Karpas-422 (cell line): ENCODE measurements around the gene NSD1. TPM values are rescaled to one million over a fixed set of nuclear protein-coding genes. Genes with fewer than 3 reads are reported as not detected.

Experiments used
- DNase-seq: peaks from one replicate; pipeline ENCODE4 v3.0.0-alpha.2; 2015
- H2AFZ ChIP-seq: fragments of 200-600 bp; sonication (generic); 2 replicates; pipeline ENCODE4 v1.6.1; 2014; ENCODE audit warnings: antibody characterized with exemption, low read length, mixed read lengths
- H3K27ac ChIP-seq: fragments of 200-600 bp; sonication (generic); 2 replicates; pipeline ENCODE4 v1.5.1; 2014; ENCODE audit warnings: mild to moderate bottlenecking, low read length, moderate library complexity
- H3K27me3 ChIP-seq: fragments of 200-600 bp; sonication (generic); 2 replicates; pipeline ENCODE4 v1.6.1; 2014; ENCODE audit warnings: low read length, mixed read lengths
- H3K36me3 ChIP-seq: fragments of 200-600 bp; sonication (generic); 2 replicates; pipeline ENCODE4 v1.6.1; 2014; ENCODE audit warnings: low read length, mixed read lengths; ENCODE audit not compliant: insufficient read depth
- H3K4me1 ChIP-seq: fragments of 200-600 bp; sonication (generic); 2 replicates; pipeline ENCODE4 v1.6.1; 2014; ENCODE audit warnings: mild to moderate bottlenecking, low read length, mixed read lengths
- H3K4me2 ChIP-seq: fragments of 200-600 bp; sonication (generic); 2 replicates; pipeline ENCODE4 v1.6.1; 2014; ENCODE audit warnings: low read length, low read depth, mild to moderate bottlenecking; ENCODE audit not compliant: poor library complexity, severe bottlenecking
- H3K4me3 ChIP-seq: fragments of 200-600 bp; sonication (generic); 2 replicates; pipeline ENCODE4 v1.5.1; 2014; ENCODE audit warnings: mild to moderate bottlenecking, antibody characterized with exemption, low read length, mixed read lengths
- H3K79me2 ChIP-seq: fragments of 200-600 bp; sonication (generic); 2 replicates; pipeline ENCODE4 v1.6.1; 2014; ENCODE audit warnings: mild to moderate bottlenecking, low read length, mixed read lengths
- H3K9ac ChIP-seq: fragments of 200-600 bp; sonication (generic); 2 replicates; pipeline ENCODE4 v1.6.0; 2014; ENCODE audit warnings: low read length
- H3K9me2 ChIP-seq: fragments of 200-600 bp; sonication (generic), shearing (Covaris generic); replicated peaks from 2 replicates; pipeline ENCODE4 v1.6.0; 2014; ENCODE audit warnings: mild to moderate bottlenecking, low read length, moderate library complexity; ENCODE audit not compliant: insufficient read depth
- H3K9me3 ChIP-seq: fragments of 300-700, 200-600 bp; sonication (generic); 2 replicates; pipeline ENCODE4 v1.6.1; 2014; ENCODE audit warnings: low read length, mixed read lengths
- H4K20me1 ChIP-seq: fragments of 200-600 bp; sonication (generic); 2 replicates; pipeline ENCODE4 v1.6.1; 2014; ENCODE audit warnings: mild to moderate bottlenecking, antibody characterized with exemption, low read length, low read depth; ENCODE audit not compliant: insufficient read depth
- total RNA-seq: library from RNA; depleted of rRNA; stranded (reverse); fragments of >200 nt; shearing (Covaris generic); gene quantifications from 2 replicates; pipeline ENCODE4 v1.2.3, GENCODE V29; 2014; ENCODE audit warnings: low replicate concordance

The NSD1 gene
- total RNA-seq, 1 experiment from 2014 or later: 70.9 TPM

DNA sequence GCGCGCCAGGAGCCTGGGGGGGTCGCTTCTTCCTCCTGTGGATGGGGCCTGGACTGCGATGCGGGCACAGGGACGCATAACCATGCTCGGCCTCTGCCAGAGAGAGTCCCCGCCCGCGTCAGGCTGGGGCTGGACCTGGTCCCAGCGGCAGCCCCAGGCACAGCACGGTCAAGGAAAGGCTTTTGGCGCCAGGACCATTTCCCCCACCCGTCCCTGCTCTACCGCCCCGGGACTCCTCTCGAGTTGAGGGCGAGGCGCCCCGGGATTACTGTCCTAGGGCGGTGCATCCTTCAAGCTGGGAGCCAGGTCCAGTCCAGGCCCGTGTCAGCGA, 177.8 kb downstream of the NSD1 start:
- Histone ChIP-seq H3K36me3 (no peaks in the 10 kb centered on the region), H2AFZ (no peak overlapping the region), H3K27me3 (no peaks in the 10 kb centered on the region), H4K20me1 (peaks cover 10% of the 10 kb centered on the region), H3K9me2 (no peaks in the 10 kb centered on the region), H3K4me2 (peak overlapping the region; percentile 74), H3K9me3 (no peaks in the 10 kb centered on the region), H3K4me3 (peak overlapping the region; percentile 94), H3K27ac (peak overlapping the region; percentile 82), H3K79me2 (no peaks in the 10 kb centered on the region), H3K4me1 (peaks cover 34% of the 10 kb centered on the region), H3K9ac (peak overlapping the region; percentile 93)
- no peak for DNase-seq

DNA sequence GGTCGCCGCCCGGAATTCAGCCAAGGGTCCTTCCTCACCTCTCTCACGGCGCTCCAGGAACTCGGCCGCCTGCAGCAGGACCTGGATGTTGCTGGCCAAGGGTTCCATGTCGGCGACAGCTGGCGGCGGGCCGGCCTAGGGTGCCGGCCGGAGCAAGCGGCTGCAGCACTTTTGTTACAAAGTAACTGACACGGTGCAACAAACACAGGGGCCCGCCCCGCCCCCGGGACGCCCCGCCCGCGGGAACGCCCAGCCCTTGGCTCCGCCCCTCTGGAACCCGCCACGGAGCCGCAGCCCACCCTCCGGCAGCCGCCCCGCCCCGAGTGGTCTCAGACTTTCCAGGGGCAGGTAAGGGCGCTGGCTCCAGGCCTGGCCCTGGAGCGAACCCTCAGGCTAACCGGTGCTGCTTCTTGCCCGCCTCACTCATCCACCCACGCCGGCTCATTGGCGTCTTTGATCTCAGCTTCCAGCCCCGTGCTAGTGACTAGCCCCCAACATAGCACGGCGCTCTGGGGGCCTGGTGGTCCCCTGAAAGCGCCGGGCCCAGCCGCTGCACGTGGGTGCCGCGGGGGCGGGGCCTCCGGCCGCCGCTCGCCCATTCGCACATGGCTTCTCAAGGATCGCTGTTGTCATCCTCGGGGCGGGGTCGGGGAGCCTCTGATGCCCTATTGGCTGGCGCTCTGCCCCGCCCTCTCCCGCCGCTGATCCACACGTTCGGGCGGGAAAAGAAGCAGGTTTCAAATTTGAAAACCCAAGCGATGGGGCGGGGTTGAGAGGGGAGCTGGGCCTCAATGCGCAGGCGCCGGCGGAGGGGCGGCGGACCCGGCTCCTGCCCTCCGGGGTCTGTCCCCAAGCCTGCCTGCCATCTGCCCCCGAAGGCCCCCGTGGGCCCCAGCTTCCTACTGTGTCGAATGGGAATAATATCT, 178.4 kb downstream of the NSD1 start, which contains the start of gene MXD3:
Gene MXD3 (minus strand): TSS at position 176 of the 926 bp plus-strand sequence. CDS start 68 bp downstream, at position 108.
- Histone ChIP-seq H3K9me2 (no peaks in the 10 kb centered on the region), H3K4me3 (peak within 1 kb of the TSS; percentile 94), H3K36me3 (no peaks in the 10 kb centered on the region), H3K79me2 (no peaks in the 10 kb centered on the region), H3K9me3 (no peaks in the 10 kb centered on the region), H3K4me1 (peaks cover 34% of the 10 kb centered on the region), H3K4me2 (peak within 1 kb of the TSS; percentile 74), H3K27me3 (no peaks in the 10 kb centered on the region), H2AFZ (0 out of 2 replicates have a peak within 1 kb of the TSS, but pooled peaks have one; percentile 75), H3K9ac (peak within 1 kb of the TSS; percentile 93), H4K20me1 (peaks cover 10% of the 10 kb centered on the region), H3K27ac (peak within 1 kb of the TSS; percentile 82)
- DNase-seq: peak; percentile 99

GRCh38 chr5:177312649-177313181, 179.1 kb downstream of the NSD1 start:
- Histone ChIP-seq H3K4me1 (peaks cover 34% of the 10 kb centered on the region), H3K27me3 (no peaks in the 10 kb centered on the region)

DNA sequence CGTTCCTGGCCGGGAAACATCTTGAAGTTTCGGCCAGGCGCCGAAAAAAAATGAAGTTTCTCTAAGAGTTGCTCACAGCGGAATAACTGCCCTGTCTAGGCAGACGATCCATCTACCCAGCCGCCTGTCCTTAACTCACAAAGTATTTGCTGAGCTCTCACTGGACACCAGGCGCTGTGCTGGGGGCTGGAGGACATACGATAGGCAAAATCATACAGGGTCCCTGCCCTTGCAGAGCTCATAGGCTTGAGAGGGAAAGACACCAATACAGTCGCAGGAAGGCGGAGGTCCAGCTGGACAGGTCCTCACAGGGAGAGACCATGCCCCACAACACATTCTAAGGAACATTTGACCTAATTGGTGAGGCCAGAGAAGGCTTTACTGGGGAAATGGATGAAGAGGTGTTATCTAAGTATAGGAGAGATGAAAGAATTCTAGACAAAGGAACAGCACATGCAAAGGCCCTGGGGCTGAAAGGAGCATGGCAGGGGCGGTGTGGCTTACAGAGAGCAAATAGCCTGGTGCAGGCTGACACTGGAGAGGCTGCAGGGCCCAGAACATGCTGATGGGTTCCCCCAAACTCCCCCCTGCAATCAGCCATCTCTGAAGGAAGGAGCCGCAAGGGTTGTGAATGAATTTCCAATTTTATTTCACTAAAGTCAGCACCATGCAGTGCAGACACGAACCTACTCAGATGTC, 180.1 kb downstream of the NSD1 start:
- Histone ChIP-seq H3K27ac (no peak overlapping the region), H3K36me3 (no peaks in the 10 kb centered on the region), H3K4me1 (peaks cover 34% of the 10 kb centered on the region), H3K9me2 (no peaks in the 10 kb centered on the region), H3K4me2 (no peak overlapping the region), H3K27me3 (no peaks in the 10 kb centered on the region), H4K20me1 (peaks cover 10% of the 10 kb centered on the region), H3K79me2 (no peaks in the 10 kb centered on the region), H3K9ac (no peak overlapping the region), H3K4me3 (no peak overlapping the region), H3K9me3 (no peaks in the 10 kb centered on the region), H2AFZ (no peak overlapping the region)
- no peak for DNase-seq

More at GRCh38 chr5:177312649-177313181, 179.1 kb downstream of the NSD1 start:
- no peaks in the 10 kb centered on the region for H3K79me2 ChIP-seq
- H4K20me1 ChIP-seq: peaks cover 10% of the 10 kb centered on the region
- H3K4me2 ChIP-seq: peak overlapping the region; percentile 74
- H3K36me3 ChIP-seq: no peaks in the 10 kb centered on the region
- H3K9me2 ChIP-seq: no peaks in the 10 kb centered on the region
- peak overlapping the region; percentile 78 for H3K9ac ChIP-seq
- no peak overlapping the region for H2AFZ ChIP-seq
- peak; percentile 86 for DNase-seq
- peak overlapping the region; percentile 72 for H3K4me3 ChIP-seq
- H3K27ac ChIP-seq: peak overlapping the region; percentile 70
- no peaks in the 10 kb centered on the region for H3K9me3 ChIP-seq

- DNase-seq: no peak
- H3K9me2 ChIP-seq: no peaks in the 10 kb centered on the region
- no peak overlapping the region for H3K4me2 ChIP-seq
- peaks cover 10% of the 10 kb centered on the region for H4K20me1 ChIP-seq
- H3K79me2 ChIP-seq: no peaks in the 10 kb centered on the region
- no peak overlapping the region for H3K4me3 ChIP-seq
- no peak overlapping the region for H3K9ac ChIP-seq
- no peak overlapping the region for H2AFZ ChIP-seq
- no peaks in the 10 kb centered on the region; the same call in 1 of the 2 replicates for H3K36me3 ChIP-seq
- peaks cover 32% of the 10 kb centered on the region for H3K4me1 ChIP-seq
- H3K27me3 ChIP-seq: no peaks in the 10 kb centered on the region
- H3K9me3 ChIP-seq: no peaks in the 10 kb centered on the region; the same call in 1 of the 2 replicates
- H3K27ac ChIP-seq: no peak overlapping the region
Observed at GRCh38 chr5:177314376-177315342, 181.1 kb downstream of the NSD1 start.

DNA sequence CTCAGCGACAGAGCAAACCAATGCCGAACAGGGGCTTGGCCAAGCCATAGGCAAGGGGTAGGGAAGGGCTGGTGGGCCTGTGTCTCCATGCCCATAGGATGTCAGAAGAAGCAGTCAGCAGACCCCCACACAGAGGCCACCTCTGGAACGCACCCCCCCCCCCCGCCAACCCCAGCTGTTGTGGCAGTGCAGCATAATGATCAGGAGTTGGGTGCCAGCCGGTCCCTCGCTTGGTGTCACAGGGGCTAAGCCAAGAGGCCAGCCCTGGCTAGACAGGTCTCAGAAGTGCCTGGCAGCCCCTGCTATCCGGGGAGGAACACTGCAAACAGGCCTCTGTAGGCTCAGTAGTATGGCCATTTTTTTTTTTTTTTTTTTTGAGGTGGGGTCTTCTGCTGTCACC, 181.8 kb downstream of the NSD1 start:
- H4K20me1 ChIP-seq: peaks cover 3% of the 10 kb centered on the region; the same call in 1 of the 2 replicates
- H3K9ac ChIP-seq: no peak overlapping the region

GRCh38 chr5:177316005-177316404, 182.4 kb downstream of the NSD1 start:
- H3K9ac ChIP-seq: no peak overlapping the region
- no peak overlapping the region for H2AFZ ChIP-seq

More for the DNA sequence above, 181.8 kb downstream of the NSD1 start:
- no peaks in the 10 kb centered on the region for H3K27me3 ChIP-seq
- H3K36me3 ChIP-seq: peaks cover 3% of the 10 kb centered on the region; the same call in 1 of the 2 replicates
- H3K9me2 ChIP-seq: no peaks in the 10 kb centered on the region
- H3K79me2 ChIP-seq: no peaks in the 10 kb centered on the region
- H3K4me1 ChIP-seq: peaks cover 24% of the 10 kb centered on the region
- H3K4me3 ChIP-seq: no peak overlapping the region
- H3K9me3 ChIP-seq: no peaks in the 10 kb centered on the region; the same call in 1 of the 2 replicates
- H3K27ac ChIP-seq: no peak overlapping the region
- H3K4me2 ChIP-seq: no peak overlapping the region
- DNase-seq: no peak
- no peak overlapping the region for H2AFZ ChIP-seq

More at GRCh38 chr5:177316005-177316404, 182.4 kb downstream of the NSD1 start:
- no peak overlapping the region for H3K27ac ChIP-seq
- H3K9me2 ChIP-seq: no peaks in the 10 kb centered on the region
- no peaks in the 10 kb centered on the region for H3K79me2 ChIP-seq
- no peaks in the 10 kb centered on the region for H3K27me3 ChIP-seq
- H3K36me3 ChIP-seq: peaks cover 3% of the 10 kb centered on the region; the same call in 1 of the 2 replicates
- H3K4me3 ChIP-seq: no peak overlapping the region
- DNase-seq: no peak
- H4K20me1 ChIP-seq: no peaks in the 10 kb centered on the region
- H3K4me1 ChIP-seq: peaks cover 18% of the 10 kb centered on the region
- H3K4me2 ChIP-seq: no peak overlapping the region
- no peaks in the 10 kb centered on the region; the same call in 1 of the 2 replicates for H3K9me3 ChIP-seq
